Measurements from ENCODE around the gene PER1. TPM values are rescaled to one million over a fixed set of nuclear protein-coding genes. Genes with fewer than 3 reads are reported as not detected.

Gene PER1
- total RNA-seq, 4 donors from 2014 or later = 95.2 to 186 (median 121) TPM

GRCh38 chr17:8123695-8124349 is 28.4 kb downstream of the PER1 start, which contains the start of gene HES7:
Gene HES7, minus strand, starts transcription at chr17:8124106. Its CDS starts 22 bp downstream, at chr17:8124084.
- no peak for TF ChIP-seq CTCF (IDR thresholded peaks at IDR 0.05; ENCODE audit: low read depth)

GRCh38 chr17:8122924-8123694 is 29.1 kb downstream of the PER1 start:
- no peak for TF ChIP-seq CTCF (IDR thresholded peaks at IDR 0.05; ENCODE audit: low read depth)

GRCh38 chr17:8122422-8122923 is 29.7 kb downstream of the PER1 start:
- no peak for TF ChIP-seq CTCF (IDR thresholded peaks at IDR 0.05; ENCODE audit: low read depth)

GRCh38 chr17:8121681-8122421 is 30.4 kb downstream of the PER1 start:
- no peak for TF ChIP-seq CTCF (IDR thresholded peaks at IDR 0.05; ENCODE audit: low read depth)

- no peak for TF ChIP-seq CTCF (IDR thresholded peaks at IDR 0.05; ENCODE audit: low read depth)
These were observed 30.9 kb downstream of the PER1 start for GRCh38 chr17:8121407-8121680.

GRCh38 chr17:8120520-8121406 is 31.4 kb downstream of the PER1 start:
- no peak for TF ChIP-seq CTCF (IDR thresholded peaks at IDR 0.05; ENCODE audit: low read depth)
